HG02973 (cell line): Measurements from ENCODE around the gene KIF25.

Experiments
- ATAC-seq: cut with Tn5 transposase; IDR thresholded peaks from one replicate; pipeline ENCODE4 v1.9.1; 2021; ENCODE audit warnings: moderate library complexity; ENCODE audit not compliant: unreplicated experiment

KIF25 gene, protein sequence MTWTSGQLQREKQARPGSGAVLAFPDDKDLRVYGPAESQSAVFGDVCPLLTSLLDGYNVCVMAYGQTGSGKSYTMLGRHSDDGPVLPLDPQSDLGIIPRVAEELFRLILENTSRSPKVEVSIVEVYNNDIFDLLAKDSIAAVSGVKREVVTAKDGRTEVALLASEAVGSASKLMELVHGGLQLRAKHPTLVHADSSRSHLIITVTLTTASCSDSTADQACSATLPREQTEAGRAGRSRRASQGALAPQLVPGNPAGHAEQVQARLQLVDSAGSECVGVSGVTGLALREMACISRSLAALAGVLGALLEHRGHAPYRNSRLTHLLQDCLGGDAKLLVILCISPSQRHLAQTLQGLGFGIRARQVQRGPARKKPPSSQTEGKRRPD

DNA sequence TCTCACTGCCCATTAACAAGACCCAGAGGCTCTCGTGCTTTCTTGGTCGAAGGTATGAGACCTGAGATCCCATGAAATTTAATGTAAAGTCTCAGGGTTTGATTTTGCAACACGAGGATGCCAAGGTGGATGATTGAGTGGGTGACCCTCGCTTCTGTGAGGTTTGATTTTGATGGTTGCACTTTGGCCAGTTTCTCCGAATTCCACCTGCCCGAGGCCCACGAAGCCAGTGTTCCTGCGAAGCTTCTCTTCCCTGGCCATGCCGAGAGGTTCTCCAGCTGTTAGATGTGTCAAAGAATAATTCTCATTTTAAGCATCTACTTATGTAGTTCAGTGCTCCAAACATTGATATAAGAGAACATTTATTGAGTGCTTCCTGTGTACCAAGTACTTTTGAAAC, at the start of gene KIF25:
Gene KIF25 (plus strand): TSS at position 30 of the 400 bp plus-strand sequence. CDS start 31,915 bp downstream, outside the sequence.
- ATAC-seq: no peak

DNA sequence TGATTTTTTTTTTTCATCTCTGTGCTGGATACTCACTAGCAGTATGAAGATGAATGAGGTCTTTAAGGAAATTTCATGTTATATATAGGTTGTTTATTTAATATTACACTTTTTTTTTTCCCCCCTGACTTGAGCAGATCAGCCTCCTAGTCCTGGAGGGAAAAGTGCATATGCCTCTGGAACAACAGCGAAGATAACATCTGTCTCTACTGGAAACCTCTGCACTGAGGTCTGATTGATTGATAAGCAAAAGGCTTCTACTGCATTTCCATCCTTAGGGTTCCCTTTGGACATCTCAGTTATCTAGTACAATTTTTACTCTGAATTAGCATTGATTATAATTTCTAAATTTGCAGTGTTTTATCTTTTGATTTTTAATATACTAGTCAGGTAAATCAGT, 49.8 kb upstream of the KIF25 start:
- no peak for ATAC-seq

DNA sequence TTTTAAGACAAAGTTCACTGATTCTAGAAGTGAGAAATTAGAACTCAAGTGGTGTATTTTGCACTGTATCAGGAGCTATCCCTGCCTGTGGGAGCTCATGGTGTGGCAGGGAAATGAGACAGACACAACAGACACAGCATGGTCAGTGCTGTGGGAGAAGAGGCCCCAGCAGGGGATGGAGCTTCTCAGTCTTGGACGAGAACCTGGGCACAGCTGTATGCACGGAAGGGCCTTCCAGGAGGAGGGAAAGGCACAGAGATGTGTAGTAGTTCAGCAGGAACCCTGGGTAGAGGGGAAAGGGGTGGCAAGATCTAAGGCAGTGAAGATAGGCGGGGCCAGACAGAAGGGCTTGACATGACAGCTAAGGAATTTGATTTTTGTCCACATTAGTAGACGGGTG, 48.8 kb upstream of the KIF25 start:
- no peak for ATAC-seq

DNA sequence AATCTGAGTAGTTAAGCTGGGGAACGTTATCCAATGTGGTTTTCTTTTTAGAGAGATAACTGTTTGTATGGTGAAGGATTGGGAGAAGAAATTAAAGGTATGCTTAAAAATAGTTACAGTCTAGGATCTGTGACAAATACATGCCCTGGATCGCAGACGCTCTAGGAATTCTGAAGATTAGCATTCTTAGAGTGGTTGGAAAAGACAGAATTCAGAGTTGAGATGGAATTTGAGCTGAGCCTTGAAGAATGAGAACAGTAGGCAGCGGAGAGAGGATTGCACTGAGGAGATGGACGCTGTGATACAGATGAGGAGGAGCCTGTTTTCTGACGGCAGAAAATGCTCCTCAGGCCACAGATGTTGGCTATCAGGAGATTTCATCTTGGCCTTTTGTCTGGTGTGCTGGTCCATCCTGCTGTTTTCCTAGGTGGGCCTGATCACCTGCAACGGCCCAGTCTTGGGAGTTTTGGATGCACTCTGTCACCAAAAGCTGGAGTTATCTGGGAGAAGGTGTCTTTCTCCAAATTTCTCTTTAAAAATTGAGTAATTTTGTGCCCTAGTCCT, 48.3 kb upstream of the KIF25 start:
- no peak for ATAC-seq

DNA sequence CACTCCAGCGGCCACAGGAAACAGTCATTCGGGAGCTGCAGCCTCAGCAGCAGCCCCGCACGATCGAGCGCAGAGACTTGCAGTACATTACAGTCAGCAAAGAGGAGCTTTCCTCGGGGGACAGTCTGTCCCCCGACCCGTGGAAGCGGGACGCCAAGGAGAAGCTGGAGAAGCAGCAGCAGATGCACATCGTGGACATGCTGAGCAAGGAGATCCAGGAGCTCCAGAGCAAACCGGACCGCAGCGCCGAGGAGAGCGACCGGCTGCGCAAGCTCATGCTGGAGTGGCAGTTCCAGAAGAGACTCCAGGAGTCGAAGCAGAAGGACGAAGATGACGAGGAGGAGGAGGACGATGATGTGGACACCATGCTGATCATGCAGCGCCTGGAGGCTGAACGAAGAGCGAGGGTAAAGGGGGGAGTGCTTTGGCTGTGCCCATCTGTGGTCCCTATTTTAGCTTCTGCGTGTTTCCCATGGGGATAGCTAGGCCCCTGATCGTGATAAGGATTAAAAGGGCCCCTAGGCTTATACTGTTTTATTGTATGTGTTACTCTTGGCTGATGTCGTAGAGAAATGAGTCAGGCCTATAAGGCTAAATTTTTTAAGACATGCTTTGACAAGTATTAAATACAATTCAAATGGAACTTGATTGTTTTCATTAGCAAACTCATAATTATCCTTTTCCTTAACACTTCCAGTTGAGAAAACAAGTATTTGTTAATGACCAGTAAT, 45.5 kb upstream of the KIF25 start:
- ATAC-seq: no peak

DNA sequence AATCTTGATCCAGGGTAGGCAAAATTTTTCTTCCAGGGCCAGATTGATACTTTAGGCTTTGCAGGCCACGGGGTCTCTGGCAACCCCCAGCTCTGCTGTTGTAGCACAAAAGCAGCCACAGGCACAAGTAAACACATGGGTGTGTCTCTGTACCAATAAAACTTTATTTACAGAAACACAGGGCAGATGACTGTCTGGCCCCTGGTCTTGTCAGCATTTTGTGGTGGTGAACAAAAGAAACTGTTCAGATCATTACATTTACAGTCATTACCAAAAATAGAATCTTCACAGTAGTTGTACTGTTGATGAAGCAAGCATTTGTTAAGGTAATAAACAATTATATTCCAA, 45.0 kb upstream of the KIF25 start:
- no peak for ATAC-seq

DNA sequence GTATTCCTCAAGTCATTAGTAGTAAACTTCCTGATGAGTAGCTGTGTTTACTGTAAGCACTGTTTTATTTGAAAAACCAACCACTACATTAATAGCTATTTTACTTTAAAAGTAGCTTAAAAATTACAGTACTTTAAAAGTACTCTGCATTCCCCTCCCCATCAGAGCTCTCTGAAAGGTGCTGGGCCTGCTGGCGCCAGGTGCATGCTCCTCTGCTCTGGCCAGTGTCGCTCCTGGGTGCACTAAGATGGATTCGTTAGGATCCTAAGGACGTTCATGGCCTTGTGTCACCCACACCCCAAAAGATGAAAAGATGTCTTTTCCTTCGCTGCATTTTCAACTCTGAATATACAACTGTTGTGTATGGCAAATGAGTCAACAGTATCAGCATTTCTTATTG, 43.9 kb upstream of the KIF25 start:
- no peak for ATAC-seq

DNA sequence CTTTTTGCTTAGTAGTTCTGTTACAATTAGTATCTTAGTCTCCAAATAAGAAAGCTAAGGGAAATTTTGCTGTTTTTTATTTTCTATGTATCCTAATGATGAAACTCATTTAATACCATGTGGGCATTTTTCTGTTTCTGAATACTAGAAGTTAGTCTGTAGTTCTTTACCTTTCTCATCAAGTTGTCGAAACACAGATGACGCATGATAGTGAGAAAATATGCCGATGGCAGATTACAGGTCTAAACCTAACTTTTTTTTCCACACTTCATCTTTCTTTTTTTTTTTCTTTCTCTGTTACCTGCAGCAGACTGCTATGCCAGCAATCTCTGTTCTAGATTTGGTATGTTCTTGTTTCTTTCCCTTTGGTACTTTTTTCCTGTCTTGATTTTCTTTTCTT, 43.3 kb upstream of the KIF25 start:
- no peak for ATAC-seq

DNA sequence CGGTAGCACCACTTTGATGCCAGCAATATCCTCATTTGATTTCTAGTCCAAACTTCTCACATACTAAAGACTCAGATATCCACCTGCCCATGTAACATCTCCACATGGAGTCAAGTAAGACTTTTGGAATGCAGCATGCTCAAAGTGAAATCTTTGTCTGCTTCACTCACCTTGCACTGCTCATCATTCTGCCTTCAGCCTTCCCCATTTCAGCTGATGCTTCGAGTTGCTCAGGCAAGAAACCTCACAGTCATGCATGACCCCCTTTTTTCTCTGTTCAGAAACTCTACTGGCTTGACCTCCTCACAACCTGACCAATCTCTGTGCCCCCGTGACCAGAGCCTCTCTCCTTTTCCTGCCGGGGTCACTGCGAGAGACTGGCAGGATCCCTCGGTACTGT, 41.0 kb upstream of the KIF25 start:
- no peak for ATAC-seq

DNA sequence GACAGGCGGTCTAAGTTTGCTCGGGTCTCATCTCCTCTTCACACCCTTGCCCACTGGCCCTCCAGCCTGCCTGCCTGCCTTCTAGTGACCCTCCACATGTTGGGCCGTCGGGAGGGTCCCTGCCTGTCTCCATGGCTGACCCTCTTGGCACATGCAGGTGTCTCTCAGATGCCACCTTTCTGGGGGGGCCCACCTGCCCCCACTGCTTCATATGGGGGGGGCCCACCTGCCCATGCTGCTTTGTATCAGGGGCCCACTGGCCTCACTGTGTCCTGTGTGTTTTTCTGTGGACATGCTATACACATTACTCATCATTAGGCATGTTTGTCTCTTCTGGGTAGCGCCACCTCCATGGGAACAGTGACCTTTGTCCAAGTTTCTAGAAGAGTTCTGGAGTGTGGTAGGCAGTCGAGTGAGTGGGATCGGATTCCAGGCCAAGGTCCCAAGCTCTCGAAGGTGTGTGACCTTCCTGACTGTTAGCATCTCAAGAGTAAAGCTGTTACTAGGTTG, 40.4 kb upstream of the KIF25 start:
- no peak for ATAC-seq

DNA sequence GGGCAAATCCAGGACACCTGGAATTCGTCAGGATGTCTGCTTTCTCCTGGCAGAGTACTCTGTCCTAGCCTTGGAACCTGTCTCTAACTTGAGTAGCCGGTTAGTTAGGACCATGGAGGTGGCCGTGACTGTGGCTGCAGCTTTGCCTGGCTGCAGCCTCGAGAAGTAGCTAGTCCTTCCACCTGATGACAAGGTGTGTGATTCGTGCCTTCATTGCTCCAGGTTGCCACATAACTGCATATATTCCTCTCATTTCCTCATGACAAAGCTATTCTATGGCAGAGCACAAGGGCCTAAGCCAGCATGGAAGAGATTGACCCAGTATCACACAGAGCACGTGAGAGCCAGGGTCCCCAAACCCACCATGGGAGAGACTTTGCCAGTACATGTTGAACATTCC, 39.8 kb upstream of the KIF25 start:
- ATAC-seq: no peak

DNA sequence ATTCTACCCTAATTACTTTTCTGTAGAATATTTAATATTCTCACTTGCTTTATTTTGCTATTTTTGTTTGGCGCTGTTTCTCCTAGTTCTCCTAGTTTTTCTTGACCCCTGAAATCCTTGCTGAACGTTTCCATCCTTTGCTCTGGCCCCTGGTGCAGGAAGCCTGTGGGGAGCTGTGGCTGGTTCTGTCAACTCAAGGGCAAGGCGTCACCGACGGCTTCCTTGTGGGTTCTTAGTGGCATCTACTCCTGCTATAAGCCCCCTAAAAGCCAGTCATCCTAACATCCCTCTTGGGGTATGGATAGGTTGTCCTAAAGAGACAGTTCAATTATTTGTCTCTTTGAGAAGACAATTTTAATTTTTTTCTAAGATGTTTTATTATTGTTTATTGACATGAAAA, 36.9 kb upstream of the KIF25 start:
- ATAC-seq: no peak

DNA sequence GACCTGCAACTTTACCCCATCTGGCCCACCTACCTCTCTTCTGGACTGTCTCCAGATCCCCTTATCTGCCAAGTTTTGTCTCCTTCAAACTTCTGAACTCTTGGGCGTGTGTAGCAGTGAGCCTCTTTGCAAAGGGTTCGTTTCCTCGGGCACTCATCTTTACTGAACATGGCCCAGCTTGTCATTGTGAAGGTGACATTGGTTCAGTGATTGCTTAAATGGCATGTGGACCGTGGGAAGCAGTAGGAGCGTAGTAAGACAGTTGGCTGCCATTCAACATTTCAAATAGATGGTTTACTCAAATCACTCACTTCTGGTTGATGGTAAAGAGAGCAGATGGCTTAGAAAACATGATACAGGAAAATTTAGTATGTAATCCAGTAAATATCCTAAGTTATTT, 34.8 kb upstream of the KIF25 start:
- ATAC-seq: no peak

DNA sequence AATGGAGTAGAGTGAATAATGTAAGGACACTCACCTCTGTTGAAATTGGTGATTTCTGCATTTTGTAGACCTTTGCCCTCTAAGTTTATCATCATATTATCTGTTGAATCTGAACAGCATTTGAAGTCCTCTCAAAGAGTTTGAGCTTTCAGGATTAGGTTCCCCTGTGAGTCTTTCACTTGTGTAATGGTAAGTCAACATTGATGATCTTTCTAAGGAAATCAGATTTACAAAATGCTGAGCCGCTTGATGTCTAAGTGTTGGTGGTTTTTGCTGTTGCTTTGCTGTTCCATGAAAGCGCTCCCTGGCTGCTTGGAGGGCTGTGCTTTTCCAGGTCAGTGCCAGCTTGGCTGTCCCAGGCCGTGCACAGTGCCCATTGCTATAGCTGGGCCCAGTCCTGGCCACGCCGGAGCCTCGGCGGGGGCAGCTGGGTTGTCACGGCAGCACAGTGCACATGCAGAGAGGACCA, 33.8 kb upstream of the KIF25 start:
- ATAC-seq: no peak

DNA sequence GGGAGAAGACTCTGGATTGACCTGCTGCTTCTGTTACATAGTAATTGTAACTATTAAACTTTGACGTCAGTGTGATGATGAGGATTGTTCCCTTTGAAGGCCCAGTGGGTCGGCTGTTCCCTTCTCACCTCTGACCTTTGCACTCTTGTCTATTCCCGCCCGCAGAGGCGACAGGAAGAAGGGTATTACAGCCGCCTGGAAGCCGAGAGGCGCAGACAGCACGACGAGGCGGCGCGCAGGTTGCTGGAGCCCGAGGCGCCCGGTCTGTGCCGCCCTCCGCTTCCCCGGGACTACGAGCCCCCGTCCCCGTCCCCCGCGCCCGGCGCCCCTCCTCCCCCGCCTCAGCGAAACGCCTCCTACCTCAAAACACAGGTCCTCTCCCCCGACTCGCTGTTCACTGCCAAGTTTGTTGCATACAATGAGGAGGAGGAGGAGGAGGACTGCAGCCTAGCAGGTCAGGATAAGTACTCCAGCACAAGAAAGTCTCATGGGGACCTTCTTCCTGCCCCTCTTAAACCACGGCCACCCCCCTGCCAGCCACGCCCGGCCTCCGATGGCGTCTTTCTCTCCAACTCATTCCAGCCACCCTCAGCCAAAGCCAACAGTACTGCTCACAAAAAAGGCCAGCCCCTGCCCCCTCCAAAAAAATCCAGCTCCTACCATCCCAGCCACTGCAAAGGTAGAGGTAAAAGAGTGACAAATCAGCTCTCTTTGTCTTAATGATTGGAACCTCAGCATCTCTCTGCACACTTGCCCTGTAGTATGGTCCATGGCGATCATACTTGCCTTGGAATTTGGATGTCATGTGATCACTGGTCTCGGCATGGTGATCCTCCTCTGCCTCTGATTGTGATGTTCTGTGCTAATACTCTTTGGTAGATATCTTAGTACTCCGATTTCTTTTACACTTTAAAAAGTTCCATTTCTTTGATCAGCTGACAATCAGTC, 31.6 kb upstream of the KIF25 start:
- ATAC-seq: no peak

DNA sequence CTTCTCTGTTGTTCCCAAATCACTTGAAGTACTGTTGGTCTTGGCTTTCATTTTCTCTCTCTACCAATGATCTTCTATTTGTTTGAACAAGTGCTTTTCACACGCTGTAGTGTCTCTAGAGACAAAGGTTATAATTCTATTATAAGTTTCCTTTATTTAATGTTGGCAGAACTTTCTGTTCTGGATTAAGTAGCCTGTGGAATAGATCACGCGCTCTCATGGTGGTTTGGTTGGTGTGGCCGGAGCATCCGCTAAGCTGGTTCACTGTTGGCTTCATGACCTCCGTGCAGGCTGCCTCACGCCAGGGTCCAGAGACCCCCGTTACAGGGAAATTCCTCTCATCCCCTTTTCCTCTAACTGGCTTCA, 30.9 kb upstream of the KIF25 start:
- no peak for ATAC-seq

DNA sequence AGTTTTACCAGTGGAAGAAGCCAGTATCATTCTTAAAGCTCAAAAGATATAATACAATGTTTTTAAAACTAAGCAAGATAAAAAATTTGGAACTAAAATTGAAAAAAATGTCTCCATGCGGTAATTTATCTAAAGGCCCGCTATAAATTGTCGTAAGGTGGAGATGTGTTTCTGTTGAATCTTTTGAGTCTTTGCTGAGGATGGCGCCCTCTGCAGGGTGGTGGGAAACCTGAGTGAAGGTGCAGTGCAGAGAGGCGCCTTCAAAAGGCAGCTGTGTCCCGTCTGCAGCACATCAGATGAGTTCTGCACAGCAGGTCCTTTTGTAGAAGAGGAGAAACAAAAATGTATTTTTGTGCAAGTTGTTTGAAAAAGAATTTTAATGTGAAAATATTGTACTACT, 29.4 kb upstream of the KIF25 start:
- ATAC-seq: no peak

DNA sequence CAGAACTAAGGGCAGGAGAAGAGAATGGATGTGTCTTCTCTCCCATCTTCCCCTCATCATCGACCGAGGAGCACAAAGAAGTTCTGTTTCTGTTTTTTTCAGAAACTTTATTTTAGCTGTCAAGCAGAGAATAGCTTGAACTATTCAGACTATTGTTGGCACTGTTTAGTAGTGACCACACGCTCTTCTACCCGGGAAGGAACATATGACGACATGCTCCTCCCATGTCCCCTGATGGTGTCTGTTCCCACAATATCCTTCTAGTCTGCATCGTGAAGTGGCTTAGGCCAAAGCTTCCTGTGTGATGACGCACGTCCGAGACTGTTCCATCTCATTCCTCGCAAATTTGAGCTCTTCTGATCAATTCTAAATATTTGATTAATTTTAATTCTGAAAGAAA, 27.2 kb upstream of the KIF25 start:
- ATAC-seq: no peak

DNA sequence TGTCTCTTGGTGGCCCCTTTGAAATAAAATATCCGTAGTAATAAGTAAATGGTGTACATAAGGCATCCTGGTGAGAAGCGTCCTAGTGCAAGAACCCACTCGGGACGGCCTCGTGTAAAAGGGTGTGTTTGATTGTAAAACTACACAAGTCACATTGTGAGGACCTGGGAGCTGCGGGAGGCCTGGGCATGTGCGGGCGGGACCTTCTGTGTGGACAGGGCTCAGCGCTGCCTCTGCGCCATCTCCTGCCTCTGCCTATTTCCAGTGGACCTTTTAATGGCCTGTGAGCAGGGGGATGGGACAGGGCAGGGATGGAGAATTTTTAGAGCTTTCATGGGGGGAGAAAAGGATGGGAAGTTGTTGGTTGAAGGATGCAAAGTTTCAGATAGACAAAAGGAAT, 25.3 kb upstream of the KIF25 start:
- ATAC-seq: no peak

DNA sequence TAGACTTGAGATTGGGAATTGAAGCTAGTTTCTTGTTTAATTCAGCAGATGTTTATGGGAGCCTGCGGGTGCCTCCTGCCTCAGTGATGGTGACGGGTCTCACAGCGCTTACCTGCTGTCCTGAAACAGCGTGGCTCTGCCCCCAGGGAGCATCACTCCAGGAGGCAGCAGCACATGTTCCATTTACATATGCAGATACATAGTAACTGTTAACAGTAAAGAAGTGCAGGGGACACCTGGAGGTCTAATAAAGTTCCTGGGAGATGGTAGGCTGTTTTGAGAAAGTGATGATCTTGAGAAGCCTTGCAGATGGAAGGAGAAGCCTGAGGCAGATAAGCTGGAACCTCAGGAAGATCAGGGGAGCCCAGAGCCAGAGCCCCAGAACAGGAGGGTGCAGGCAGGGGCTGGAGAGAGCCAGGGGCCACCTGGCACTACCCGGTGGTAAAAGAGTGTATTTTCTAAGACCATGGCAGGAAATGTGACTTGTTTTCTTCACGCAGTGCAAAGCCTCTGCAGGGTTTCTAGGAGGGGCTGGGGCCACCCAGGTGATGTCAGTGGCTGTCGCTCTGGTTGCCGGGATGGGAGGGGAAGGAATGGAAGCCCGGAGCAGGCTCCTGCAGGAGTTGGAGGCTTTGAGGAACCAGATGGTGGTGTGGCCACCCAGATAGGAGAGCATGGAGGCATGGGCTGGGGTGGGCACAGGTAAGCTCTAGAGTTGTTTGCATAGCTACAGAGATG, 24.2 kb upstream of the KIF25 start:
- ATAC-seq: no peak
